ENCODE measurements around the gene PSORS1C1.
A peak's percentile ranks its signal among the peaks of the same experiment; 100 is the strongest.

The PSORS1C1 gene

GRCh38 chr6:31110825-31111582 lies 3.6 kb upstream of the PSORS1C1 start:
- DNase-seq (ENCODE audit: low read depth in 2 of 2) = no peak
- TF ChIP-seq CTCF (IDR thresholded peaks at IDR 0.05; ENCODE audit: low read depth, low read length) = no peak
- H3K4me3 ChIP-seq (replicated peaks in 1 of 2; ENCODE audit: low read depth in 2 of 2, low read length in 2 of 2) = no peak overlapping the region

GRCh38 chr6:31111712-31112111 lies 2.9 kb upstream of the PSORS1C1 start:
- no peak for DNase-seq (ENCODE audit: low read depth in 2 of 2)
- TF ChIP-seq CTCF (IDR thresholded peaks at IDR 0.05; ENCODE audit: low read depth, low read length) = no peak
- no peak overlapping the region for H3K4me3 ChIP-seq (replicated peaks in 1 of 2; ENCODE audit: low read depth in 2 of 2, low read length in 2 of 2)

- DNase-seq (ENCODE audit: low read depth in 2 of 2) = no peak
- no peak within 1 kb of the TSS for H3K4me3 ChIP-seq (replicated peaks in 1 of 2; ENCODE audit: low read depth in 2 of 2, low read length in 2 of 2)
- no peak for TF ChIP-seq CTCF (IDR thresholded peaks at IDR 0.05; ENCODE audit: low read depth, low read length)
Measured at GRCh38 chr6:31112478-31112877, 2.1 kb upstream of the PSORS1C1 start, which contains the start of gene C6orf15. Gene C6orf15 (minus strand): TSS chr6:31112575. CDS start chr6:31112555, 20 bp downstream.

- no peak for TF ChIP-seq CTCF (IDR thresholded peaks at IDR 0.05; ENCODE audit: low read depth, low read length)
- peak; percentile 19 to 47 for DNase-seq (ENCODE audit: low read depth in 2 of 2)
- H3K4me3 ChIP-seq (replicated peaks in 1 of 2; ENCODE audit: low read depth in 2 of 2, low read length in 2 of 2) = peak overlapping the region in 1 of 2 donors; percentile 39
Measured at GRCh38 chr6:31113861-31114540, 599 bp upstream of the PSORS1C1 start.

- peak; percentile 29 for TF ChIP-seq CTCF (IDR thresholded peaks at IDR 0.05; ENCODE audit: low read depth, low read length)
- H3K4me3 ChIP-seq (replicated peaks in 1 of 2; ENCODE audit: low read depth in 2 of 2, low read length in 2 of 2) = peak overlapping the region; percentile 27 to 39
- DNase-seq (ENCODE audit: low read depth in 2 of 2) = peak; percentile 68 to 76
Measured at GRCh38 chr6:31114970-31115849, 610 bp downstream of the PSORS1C1 start.

GRCh38 chr6:31115941-31116560 lies 1.5 kb downstream of the PSORS1C1 start:
- no peak for TF ChIP-seq CTCF (IDR thresholded peaks at IDR 0.05; ENCODE audit: low read depth, low read length)
- no peak overlapping the region for H3K4me3 ChIP-seq (replicated peaks in 1 of 2; ENCODE audit: low read depth in 2 of 2, low read length in 2 of 2)
- DNase-seq (ENCODE audit: low read depth in 2 of 2) = no peak

Measured in cardiac fibroblast (primary cell).